ENCODE results near the gene EDIL3. TPM values are rescaled to one million over a fixed set of nuclear protein-coding genes. Genes with fewer than 3 reads are reported as not detected.
A peak's percentile ranks its signal among the peaks of the same experiment; 100 is the strongest.

Gene EDIL3
- total RNA-seq, 4 donors from 2014 or later = 15.1 to 60.0 (median 28.4) TPM

DNA sequence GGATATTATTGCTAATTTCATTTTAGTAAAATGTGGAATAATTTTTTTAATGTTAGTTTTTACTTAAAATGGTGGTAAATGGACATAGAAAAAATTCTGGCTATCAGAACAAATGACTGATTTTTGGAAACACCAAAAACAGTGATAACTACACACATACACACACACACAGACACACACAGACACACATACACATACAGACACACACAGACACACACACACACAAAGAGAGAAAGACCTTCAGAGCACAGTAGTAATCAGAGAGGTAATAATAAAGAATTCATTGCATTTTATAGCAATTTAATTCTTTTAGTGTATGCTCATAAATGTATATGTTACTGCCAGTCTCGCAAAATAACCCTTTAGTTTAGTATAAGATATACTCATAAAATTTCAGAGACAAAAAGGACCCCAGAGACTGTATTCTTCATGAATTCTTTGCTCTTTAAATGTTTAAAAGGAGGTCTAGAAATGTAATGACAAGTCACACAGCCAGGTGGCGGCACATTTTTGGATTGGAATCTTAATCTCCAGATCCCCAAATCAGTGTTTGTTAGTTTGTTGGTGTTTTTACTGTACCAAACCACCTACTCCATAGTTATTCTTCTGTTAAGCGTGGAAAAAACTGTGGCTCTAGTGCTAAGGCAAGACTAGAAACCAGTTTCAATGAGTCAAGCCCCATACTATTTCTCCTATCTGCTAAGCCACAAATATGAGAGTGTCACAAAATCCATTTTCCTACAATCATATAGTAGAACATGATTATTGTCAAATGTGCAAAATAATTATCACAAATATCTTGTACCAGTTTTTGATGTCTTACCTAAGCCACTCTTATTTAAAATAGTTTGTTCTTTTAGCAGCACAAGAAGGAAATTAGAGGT, 109.9 kb downstream of the EDIL3 start:
- Histone ChIP-seq H3K36me3 (no peaks in the 10 kb centered on the region), H3K27me3 (no peaks in the 10 kb centered on the region), H3K9me3 (no peaks in the 10 kb centered on the region), H3K4me3 (no peak overlapping the region), H3K4me1 (no peaks in the 10 kb centered on the region), H3K27ac (no peak overlapping the region)
- TF ChIP-seq, protein P1, sequence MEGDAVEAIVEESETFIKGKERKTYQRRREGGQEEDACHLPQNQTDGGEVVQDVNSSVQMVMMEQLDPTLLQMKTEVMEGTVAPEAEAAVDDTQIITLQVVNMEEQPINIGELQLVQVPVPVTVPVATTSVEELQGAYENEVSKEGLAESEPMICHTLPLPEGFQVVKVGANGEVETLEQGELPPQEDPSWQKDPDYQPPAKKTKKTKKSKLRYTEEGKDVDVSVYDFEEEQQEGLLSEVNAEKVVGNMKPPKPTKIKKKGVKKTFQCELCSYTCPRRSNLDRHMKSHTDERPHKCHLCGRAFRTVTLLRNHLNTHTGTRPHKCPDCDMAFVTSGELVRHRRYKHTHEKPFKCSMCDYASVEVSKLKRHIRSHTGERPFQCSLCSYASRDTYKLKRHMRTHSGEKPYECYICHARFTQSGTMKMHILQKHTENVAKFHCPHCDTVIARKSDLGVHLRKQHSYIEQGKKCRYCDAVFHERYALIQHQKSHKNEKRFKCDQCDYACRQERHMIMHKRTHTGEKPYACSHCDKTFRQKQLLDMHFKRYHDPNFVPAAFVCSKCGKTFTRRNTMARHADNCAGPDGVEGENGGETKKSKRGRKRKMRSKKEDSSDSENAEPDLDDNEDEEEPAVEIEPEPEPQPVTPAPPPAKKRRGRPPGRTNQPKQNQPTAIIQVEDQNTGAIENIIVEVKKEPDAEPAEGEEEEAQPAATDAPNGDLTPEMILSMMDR (IDR thresholded peaks at IDR 0.05) = peak; percentile 22 to 35 (median 31)
- no peak for TF ChIP-seq POLR2A (IDR thresholded peaks at IDR 0.05)
- intact Hi-C loops (cut with DNase I; ENCODE audit: low total_unique reads) = no loop called here
- no peak for DNase-seq

DNA sequence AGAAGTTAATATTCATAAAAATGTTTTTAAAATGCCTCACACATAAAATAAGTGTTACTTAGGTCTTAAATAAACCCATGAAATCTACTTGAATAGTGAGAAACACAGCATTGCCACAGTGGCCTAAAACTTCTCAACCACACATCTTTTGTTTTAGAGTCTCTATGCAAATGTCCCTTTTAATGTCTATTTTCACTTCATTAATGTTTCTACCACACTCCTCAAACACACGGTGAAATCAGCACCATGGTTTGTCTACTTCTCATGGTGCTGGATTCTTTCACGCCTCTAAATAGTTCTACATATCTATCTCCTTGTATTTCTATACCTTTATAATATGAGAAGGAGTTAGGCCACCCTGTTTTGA, 111.2 kb downstream of the EDIL3 start:
- no peak for TF ChIP-seq POLR2A (IDR thresholded peaks at IDR 0.05)
- TF ChIP-seq, protein P1 (IDR thresholded peaks at IDR 0.05) = no peak

DNA sequence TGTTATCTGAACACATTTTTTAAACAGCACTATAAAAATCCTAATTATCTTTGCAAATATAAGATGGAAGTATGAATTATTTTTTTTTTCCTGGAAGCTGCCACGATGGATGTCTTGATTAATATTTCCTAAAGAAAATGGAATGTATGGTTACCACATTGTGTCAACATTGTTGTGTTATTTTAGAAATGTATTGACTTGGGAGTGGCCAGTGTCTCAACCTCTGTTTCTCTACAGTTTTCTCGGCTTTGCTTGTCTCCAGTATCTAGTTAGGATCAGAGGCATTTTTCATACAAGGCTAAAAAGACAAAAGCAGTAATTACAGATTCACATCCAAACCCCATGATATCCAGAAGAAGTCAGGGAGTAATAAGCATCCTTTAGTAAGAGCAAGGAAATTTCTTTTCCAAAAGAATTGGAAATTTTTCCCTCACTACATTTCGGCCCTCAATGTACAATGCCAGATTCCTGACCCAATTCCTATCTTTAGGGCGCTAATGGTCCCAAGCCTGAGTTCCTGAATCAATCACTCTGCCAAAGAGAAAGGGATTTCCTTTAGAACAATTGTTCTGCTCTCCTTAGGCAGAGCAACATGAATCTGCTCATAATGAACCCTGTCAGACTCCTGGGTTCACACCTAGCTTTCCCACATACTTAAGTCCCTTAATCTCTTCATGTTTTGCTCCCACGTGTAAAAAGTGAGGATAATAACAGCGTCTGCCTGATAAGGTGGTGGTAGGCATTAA, 111.7 kb downstream of the EDIL3 start:
- TF ChIP-seq, protein P1 (IDR thresholded peaks at IDR 0.05) = no peak
- TF ChIP-seq POLR2A (IDR thresholded peaks at IDR 0.05) = no peak
- Histone ChIP-seq H3K9me3 (no peaks in the 10 kb centered on the region), H3K36me3 (no peaks in the 10 kb centered on the region), H3K4me3 (no peak overlapping the region), H3K27me3 (no peaks in the 10 kb centered on the region), H3K27ac (no peak overlapping the region), H3K4me1 (no peaks in the 10 kb centered on the region)
- intact Hi-C loops (cut with DNase I; ENCODE audit: low total_unique reads) = no loop called here
- no peak for DNase-seq

More for the DNA sequence above, 111.2 kb downstream of the EDIL3 start:
- DNase-seq = no peak
- Histone ChIP-seq H3K4me1 (no peaks in the 10 kb centered on the region), H3K27ac (no peak overlapping the region), H3K36me3 (no peaks in the 10 kb centered on the region), H3K4me3 (no peak overlapping the region), H3K9me3 (no peaks in the 10 kb centered on the region), H3K27me3 (no peaks in the 10 kb centered on the region)
- intact Hi-C loops (cut with DNase I; ENCODE audit: low total_unique reads) = no loop called here

DNA sequence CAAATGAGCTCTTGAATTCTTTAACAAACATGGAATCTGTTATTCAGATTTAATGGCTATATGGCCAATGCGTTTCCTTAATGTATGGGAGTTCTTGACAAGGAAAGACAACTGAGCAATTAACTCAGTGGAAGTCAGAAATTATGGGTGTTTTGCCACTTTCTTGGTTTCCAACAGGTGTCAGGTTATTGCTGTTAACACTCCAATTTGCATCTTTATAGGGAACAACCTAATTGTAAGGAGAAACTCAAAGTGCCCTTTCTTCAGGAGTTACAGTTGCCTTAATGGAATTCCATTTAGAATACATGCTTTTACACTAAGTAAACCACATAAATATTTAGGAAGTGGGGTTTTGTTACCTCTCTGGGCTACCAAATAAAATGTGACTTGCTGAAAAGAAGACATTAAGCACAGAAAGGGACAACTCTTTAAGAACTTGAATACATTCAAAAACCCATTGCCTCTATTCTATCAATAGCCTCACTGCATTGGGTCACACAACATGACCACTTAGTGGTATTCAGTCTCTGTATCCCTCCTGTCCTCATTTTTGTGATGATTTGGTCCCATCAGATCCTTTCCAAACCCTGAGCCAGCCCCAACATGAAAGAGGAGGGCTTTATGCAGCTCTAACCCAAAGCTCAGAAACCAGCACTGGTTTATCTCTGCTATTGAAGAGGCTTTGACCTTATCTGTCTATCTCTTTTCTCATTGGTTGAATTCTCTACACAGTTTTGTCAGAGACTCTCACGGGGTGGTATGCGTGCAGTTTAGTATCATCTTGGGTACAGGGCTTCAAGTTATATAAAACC, 118.7 kb downstream of the EDIL3 start:
- no peaks in the 10 kb centered on the region for H3K36me3 ChIP-seq
- no peak overlapping the region for H3K4me3 ChIP-seq
- H3K4me1 ChIP-seq = peaks cover 0 to 4% of the 10 kb centered on the region in 2 donors
- no peaks in the 10 kb centered on the region for H3K9me3 ChIP-seq
- no peak for DNase-seq
- H3K27ac ChIP-seq = no peak overlapping the region
- TF ChIP-seq, protein P1 (IDR thresholded peaks at IDR 0.05) = no peak
- TF ChIP-seq POLR2A (IDR thresholded peaks at IDR 0.05) = no peak
- no peaks in the 10 kb centered on the region for H3K27me3 ChIP-seq
- intact Hi-C loops (cut with DNase I; ENCODE audit: low total_unique reads) = no loop called here
